HEK293 (cell line): ENCODE results near the gene SLAMF9.

ENCODE experiments used
- CTCF ChIA-PET: fragments of 350-600 bp; formaldehyde crosslinking; extraction: SDS; loops from one replicate; lab custom pipeline; 2021; ENCODE audit warnings: antibody characterized with exemption; lab: Yijun Ruan, JAX
- POLR2A ChIA-PET: fragments of 300-600 bp; formaldehyde crosslinking; extraction: SDS; loops from one replicate; lab custom pipeline; 2020; ENCODE audit warnings: antibody characterized with exemption, inconsistent platforms; lab: Yijun Ruan, JAX
- H3K27ac ChIP-seq: fragments of 200-500 bp; sonication (Bioruptor generic); 2 replicates; pipeline ENCODE4 v1.5.1; 2014; ENCODE audit warnings: low read depth, low read length, control low read depth, inconsistent platforms; ENCODE audit errors: extremely low read depth
- H3K36me3 ChIP-seq, 2 experiments: fragments of 200-500 bp in 1 of 2; sonication (Bioruptor generic) in 1 of 2; 1 replicate in 1 of 2; 2 replicates in 1 of 2; pipeline ENCODE4 v1.5.1; 2014 to 2017; ENCODE audit warnings: inconsistent platforms in 2 of 2, low read length in 2 of 2; ENCODE audit not compliant: control insufficient read depth in 2 of 2, insufficient read depth in 1 of 2
- H3K4me1 ChIP-seq: fragments of 200-500 bp; sonication (Bioruptor generic); 2 replicates; pipeline ENCODE4 v1.5.1; 2014; ENCODE audit warnings: mild to moderate bottlenecking, low read length, inconsistent platforms; ENCODE audit not compliant: control insufficient read depth, insufficient read depth
- H3K4me3 ChIP-seq: 2 replicates; pipeline ENCODE4 v1.5.1; 2011; ENCODE audit warnings: low read depth, mild to moderate bottlenecking, control low read depth, low read length, moderate library complexity
- H3K9me3 ChIP-seq: fragments of 200-500 bp; sonication (Bioruptor generic); 2 replicates; pipeline ENCODE4 v1.5.1; 2014; ENCODE audit warnings: low read depth, low read length, inconsistent platforms; ENCODE audit not compliant: control insufficient read depth, insufficient read depth
- GLIS2 ChIP-seq: fragments of 450-650 bp; formaldehyde crosslinking; IDR thresholded peaks from 2 replicates; pipeline ENCODE4 v1.5.1; 2016; ENCODE audit warnings: missing biosample characterization, missing genetic modification characterization
- IKZF3 ChIP-seq: fragments of 450-650 bp; IDR thresholded peaks from 2 replicates; pipeline ENCODE4 v1.5.0; 2018; ENCODE audit warnings: missing biosample characterization, mild to moderate bottlenecking, missing genetic modification characterization, moderate library complexity
- KLF9 ChIP-seq: fragments of 450-650 bp; formaldehyde crosslinking; IDR thresholded peaks from 2 replicates; pipeline ENCODE4 v1.5.1; 2016; ENCODE audit warnings: missing biosample characterization, missing genetic modification characterization, low read depth
- MYNN ChIP-seq: fragments of 450-650 bp; formaldehyde crosslinking; IDR thresholded peaks from 2 replicates; pipeline ENCODE4 v1.5.1; 2016; ENCODE audit warnings: missing biosample characterization, missing genetic modification characterization, borderline replicate concordance
- PBX3 ChIP-seq: sonication (generic); formaldehyde crosslinking; IDR thresholded peaks from 2 replicates; pipeline ENCODE4 v1.8.1; 2022; ENCODE audit warnings: mild to moderate bottlenecking, moderate library complexity, missing genetic modification reagents
- SP2 ChIP-seq: fragments of 450-650 bp; formaldehyde crosslinking; IDR thresholded peaks from 2 replicates; pipeline ENCODE4 v1.5.1; 2016; ENCODE audit warnings: missing biosample characterization, missing genetic modification characterization
- ZBTB20 ChIP-seq: fragments of 450-650 bp; formaldehyde crosslinking; IDR thresholded peaks from 2 replicates; pipeline ENCODE4 v1.5.1; 2016; ENCODE audit warnings: missing biosample characterization, missing genetic modification characterization
- ZEB2 ChIP-seq: fragments of 450-650 bp; formaldehyde crosslinking; IDR thresholded peaks from 2 replicates; pipeline ENCODE4 v1.5.1; 2016; ENCODE audit warnings: missing biosample characterization, missing genetic modification characterization
- ZFP37 ChIP-seq: fragments of 450-650 bp; formaldehyde crosslinking; IDR thresholded peaks from 2 replicates; pipeline ENCODE4 v1.5.1; 2016; ENCODE audit warnings: missing biosample characterization, missing genetic modification characterization
- ZNF133 ChIP-seq: fragments of 450-650 bp; formaldehyde crosslinking; IDR thresholded peaks from 2 replicates; pipeline ENCODE4 v1.5.1; 2016; ENCODE audit warnings: missing biosample characterization, missing genetic modification characterization
- ZNF157 ChIP-seq: fragments of 450-650 bp; formaldehyde crosslinking; IDR thresholded peaks from 2 replicates; pipeline ENCODE4 v1.5.1; 2016; ENCODE audit warnings: missing biosample characterization, missing genetic modification characterization
- ZNF175 ChIP-seq: fragments of 450-650 bp; formaldehyde crosslinking; IDR thresholded peaks from 2 replicates; pipeline ENCODE4 v1.5.1; 2016; ENCODE audit warnings: missing biosample characterization, missing genetic modification characterization
- ZNF266 ChIP-seq: fragments of 450-650 bp; formaldehyde crosslinking; IDR thresholded peaks from 2 replicates; pipeline ENCODE4 v1.5.1; 2016; ENCODE audit warnings: missing biosample characterization, missing genetic modification characterization, low read depth
- ZNF274 ChIP-seq, 2 experiments: fragments of 200-500 bp in 1 of 2; fragments of 450-650 bp in 1 of 2; sonication (Bioruptor generic) in 1 of 2; formaldehyde crosslinking in 1 of 2; IDR thresholded peaks; 2 replicates each; pipeline versions ENCODE4 v1.5.1 to v1.6.1; 2014 to 2016; ENCODE audit warnings: borderline replicate concordance in 1 of 2, inconsistent platforms in 1 of 2, low read length in 1 of 2, missing biosample characterization in 1 of 2, missing genetic modification characterization in 1 of 2
- ZNF426 ChIP-seq: fragments of 450-650 bp; formaldehyde crosslinking; IDR thresholded peaks from 2 replicates; pipeline ENCODE4 v1.5.1; 2017; ENCODE audit warnings: missing biosample characterization, missing genetic modification characterization, mild to moderate bottlenecking, inconsistent platforms, moderate library complexity
- ZNF501 ChIP-seq: fragments of 450-650 bp; formaldehyde crosslinking; IDR thresholded peaks from 2 replicates; pipeline ENCODE4 v1.5.1; 2016; ENCODE audit warnings: missing biosample characterization, missing genetic modification characterization
- ZNF521 ChIP-seq: fragments of 450-650 bp; formaldehyde crosslinking; IDR thresholded peaks from 2 replicates; pipeline ENCODE4 v1.5.1; 2017; ENCODE audit warnings: missing biosample characterization, mild to moderate bottlenecking, missing genetic modification characterization
- ZNF530 ChIP-seq: fragments of 450-650 bp; formaldehyde crosslinking; IDR thresholded peaks from 2 replicates; pipeline ENCODE4 v1.5.1; 2016; ENCODE audit warnings: low read depth, missing biosample characterization, missing genetic modification characterization
- ZNF544 ChIP-seq: fragments of 450-650 bp; formaldehyde crosslinking; IDR thresholded peaks from 2 replicates; pipeline ENCODE4 v1.5.0; 2017; ENCODE audit warnings: missing biosample characterization, missing genetic modification characterization
- ZNF558 ChIP-seq: fragments of 450-650 bp; formaldehyde crosslinking; IDR thresholded peaks from 2 replicates; pipeline ENCODE4 v1.5.1; 2016; ENCODE audit warnings: missing biosample characterization, missing genetic modification characterization
- ZNF664 ChIP-seq: fragments of 450-650 bp; formaldehyde crosslinking; IDR thresholded peaks from 2 replicates; pipeline ENCODE4 v1.5.1; 2016; ENCODE audit warnings: missing biosample characterization, missing genetic modification characterization
- ZNF785 ChIP-seq: fragments of 450-650 bp; formaldehyde crosslinking; IDR thresholded peaks from 2 replicates; pipeline ENCODE4 v1.5.1; 2016; ENCODE audit warnings: missing biosample characterization, missing genetic modification characterization
- ZSCAN30 ChIP-seq: fragments of 450-650 bp; IDR thresholded peaks from 2 replicates; pipeline ENCODE4 v1.5.1; 2018; ENCODE audit warnings: missing biosample characterization, mild to moderate bottlenecking, missing genetic modification characterization, moderate library complexity
- TF ChIP-seq, protein P1 (sequence below): fragments of 450-650 bp; formaldehyde crosslinking; IDR thresholded peaks from 2 replicates; pipeline ENCODE4 v1.5.1; 2017; ENCODE audit warnings: missing biosample characterization, missing genetic modification characterization
- TF ChIP-seq, protein P2 (sequence below): fragments of 450-650 bp; formaldehyde crosslinking; IDR thresholded peaks from 2 replicates; pipeline ENCODE4 v1.5.1; 2016; ENCODE audit warnings: missing biosample characterization, missing genetic modification characterization, low read depth

Gene SLAMF9

GRCh38 chr1:159949981-159950381 lies 4.1 kb downstream of the SLAMF9 start:
- H3K36me3 ChIP-seq = no peaks in the 10 kb centered on the region
- no peaks in the 10 kb centered on the region for H3K9me3 ChIP-seq
- CTCF ChIA-PET = interaction anchor here (10.8 kb wide), 1 partner anchor 57 kb away, joined by 87 read pairs; no protein-coding TSS in a partner anchor
- no peaks in the 10 kb centered on the region for H3K4me1 ChIP-seq
- no peak overlapping the region for H3K27ac ChIP-seq
- H3K4me3 ChIP-seq = no peak overlapping the region
- TF ChIP-seq ZNF501 (tag by site-specific recombination) (no peak), ZNF558 (tag by site-specific recombination) (no peak), ZNF664 (no peak), ZNF157 (tag by site-specific recombination) (no peak), MYNN (tag by site-specific recombination) (no peak), ZFP37 (tag by site-specific recombination) (no peak), ZSCAN30 (tag by site-specific recombination) (no peak), ZNF544 (tag by site-specific recombination) (no peak), KLF9 (no peak), IKZF3 (no peak), ZNF175 (tag by site-specific recombination) (no peak), PBX3 (CRISPR knock-in tag) (no peak), ZNF426 (tag by site-specific recombination) (no peak), ZEB2 (tag by site-specific recombination) (no peak), ZNF530 (tag by site-specific recombination) (no peak), ZNF785 (tag by site-specific recombination) (no peak)
- TF ChIP-seq, protein P1, sequence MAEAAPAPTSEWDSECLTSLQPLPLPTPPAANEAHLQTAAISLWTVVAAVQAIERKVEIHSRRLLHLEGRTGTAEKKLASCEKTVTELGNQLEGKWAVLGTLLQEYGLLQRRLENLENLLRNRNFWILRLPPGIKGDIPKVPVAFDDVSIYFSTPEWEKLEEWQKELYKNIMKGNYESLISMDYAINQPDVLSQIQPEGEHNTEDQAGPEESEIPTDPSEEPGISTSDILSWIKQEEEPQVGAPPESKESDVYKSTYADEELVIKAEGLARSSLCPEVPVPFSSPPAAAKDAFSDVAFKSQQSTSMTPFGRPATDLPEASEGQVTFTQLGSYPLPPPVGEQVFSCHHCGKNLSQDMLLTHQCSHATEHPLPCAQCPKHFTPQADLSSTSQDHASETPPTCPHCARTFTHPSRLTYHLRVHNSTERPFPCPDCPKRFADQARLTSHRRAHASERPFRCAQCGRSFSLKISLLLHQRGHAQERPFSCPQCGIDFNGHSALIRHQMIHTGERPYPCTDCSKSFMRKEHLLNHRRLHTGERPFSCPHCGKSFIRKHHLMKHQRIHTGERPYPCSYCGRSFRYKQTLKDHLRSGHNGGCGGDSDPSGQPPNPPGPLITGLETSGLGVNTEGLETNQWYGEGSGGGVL (tag by site-specific recombination) = no peak
- TF ChIP-seq, protein P2, sequence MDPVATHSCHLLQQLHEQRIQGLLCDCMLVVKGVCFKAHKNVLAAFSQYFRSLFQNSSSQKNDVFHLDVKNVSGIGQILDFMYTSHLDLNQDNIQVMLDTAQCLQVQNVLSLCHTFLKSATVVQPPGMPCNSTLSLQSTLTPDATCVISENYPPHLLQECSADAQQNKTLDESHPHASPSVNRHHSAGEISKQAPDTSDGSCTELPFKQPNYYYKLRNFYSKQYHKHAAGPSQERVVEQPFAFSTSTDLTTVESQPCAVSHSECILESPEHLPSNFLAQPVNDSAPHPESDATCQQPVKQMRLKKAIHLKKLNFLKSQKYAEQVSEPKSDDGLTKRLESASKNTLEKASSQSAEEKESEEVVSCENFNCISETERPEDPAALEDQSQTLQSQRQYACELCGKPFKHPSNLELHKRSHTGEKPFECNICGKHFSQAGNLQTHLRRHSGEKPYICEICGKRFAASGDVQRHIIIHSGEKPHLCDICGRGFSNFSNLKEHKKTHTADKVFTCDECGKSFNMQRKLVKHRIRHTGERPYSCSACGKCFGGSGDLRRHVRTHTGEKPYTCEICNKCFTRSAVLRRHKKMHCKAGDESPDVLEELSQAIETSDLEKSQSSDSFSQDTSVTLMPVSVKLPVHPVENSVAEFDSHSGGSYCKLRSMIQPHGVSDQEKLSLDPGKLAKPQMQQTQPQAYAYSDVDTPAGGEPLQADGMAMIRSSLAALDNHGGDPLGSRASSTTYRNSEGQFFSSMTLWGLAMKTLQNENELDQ (tag by site-specific recombination) = no peak
- TF ChIP-seq, all 188 proteins: peak for 0
- POLR2A ChIA-PET = no interaction called here

- Histone ChIP-seq H3K36me3 (no peaks in the 10 kb centered on the region), H3K4me3 (no peak overlapping the region)
- TF ChIP-seq GLIS2 (tag by site-specific recombination) (no peak), SP2 (tag by site-specific recombination) (no peak), ZNF133 (no peak), ZNF274 (IDR thresholded peaks at IDR 0.05; ENCODE audit: low read length) (no peak), ZNF274 (tag by site-specific recombination; IDR thresholded peaks at IDR 0.05; ENCODE audit: borderline replicate concordance) (no peak), ZBTB20 (tag by site-specific recombination) (no peak), ZNF266 (no peak), KLF9 (no peak), ZNF521 (tag by site-specific recombination) (no peak)
- TF ChIP-seq, all 188 proteins: peak for 0
- POLR2A ChIA-PET = no interaction called here
- H3K4me1 ChIP-seq = no peaks in the 10 kb centered on the region
- no peak overlapping the region for H3K27ac ChIP-seq
- no peaks in the 10 kb centered on the region for H3K9me3 ChIP-seq
- CTCF ChIA-PET = interaction anchor here (10.8 kb wide), 1 partner anchor 58 kb away, joined by 87 read pairs; no protein-coding TSS in a partner anchor
Observed at GRCh38 chr1:159949123-159949522, 4.9 kb downstream of the SLAMF9 start.
